Upper lobe of left lung (tissue), 4 donors: ENCODE results near the gene SAMSN1.

Experiments used
- POLR2AphosphoS5 ChIP-seq, 2 donors: sonication (generic); formaldehyde crosslinking; IDR thresholded peaks; one replicate each; pipeline ENCODE4 v1.5.1; 2017; ENCODE audit warnings: antibody characterized with exemption in 2 of 2
- TF ChIP-seq, protein P1 (sequence below), 6 experiments: fragments of 450-650 bp in 4 of 6; fragments of 200-600 bp in 2 of 6; sonication (generic) in 2 of 6; IDR thresholded peaks; one replicate each; pipeline ENCODE4 v1.5.1; 2016 to 2019; ENCODE audit warnings: antibody characterized with exemption in 6 of 6

DNA sequence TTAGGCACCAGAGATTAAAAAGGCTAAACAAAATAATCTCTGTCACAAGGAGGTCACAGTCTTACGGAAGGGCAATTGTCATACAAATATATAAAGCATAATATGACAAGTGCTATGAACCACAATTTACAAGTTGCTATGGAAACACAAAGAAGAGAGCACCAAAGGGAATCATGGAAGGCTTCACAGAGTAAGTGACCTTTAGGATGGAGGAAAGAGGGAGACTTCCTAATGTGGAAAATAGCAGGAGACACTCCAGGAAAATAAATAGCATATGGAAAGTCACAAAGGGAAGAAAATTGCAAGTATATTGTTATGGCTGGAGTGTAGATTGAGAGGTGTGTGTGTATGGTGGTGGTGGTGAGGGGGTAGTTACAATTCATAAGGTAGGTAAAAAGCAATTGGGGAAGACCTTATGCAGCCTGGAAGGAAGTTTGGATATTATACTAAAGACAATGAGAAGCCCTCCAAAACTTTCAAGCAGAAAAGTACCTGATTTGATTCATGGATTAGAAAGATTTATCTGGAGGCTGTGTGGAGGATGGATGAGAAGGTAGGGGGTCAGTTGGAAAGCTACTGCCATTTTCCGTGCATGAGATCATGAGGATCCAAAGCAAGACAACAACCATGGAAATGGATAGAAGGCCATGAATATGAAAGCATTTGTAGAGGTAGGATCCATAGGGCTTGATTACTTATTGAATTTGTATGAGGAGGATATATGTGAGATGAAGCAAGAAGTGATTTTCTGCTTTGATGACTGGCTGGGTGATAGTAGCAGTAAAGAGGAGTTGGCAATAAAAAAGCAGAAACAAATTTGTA is 61.7 kb downstream of the SAMSN1 start:
- TF ChIP-seq POLR2AphosphoS5 (IDR thresholded peaks at IDR 0.05), result no peak
- TF ChIP-seq, protein P1, sequence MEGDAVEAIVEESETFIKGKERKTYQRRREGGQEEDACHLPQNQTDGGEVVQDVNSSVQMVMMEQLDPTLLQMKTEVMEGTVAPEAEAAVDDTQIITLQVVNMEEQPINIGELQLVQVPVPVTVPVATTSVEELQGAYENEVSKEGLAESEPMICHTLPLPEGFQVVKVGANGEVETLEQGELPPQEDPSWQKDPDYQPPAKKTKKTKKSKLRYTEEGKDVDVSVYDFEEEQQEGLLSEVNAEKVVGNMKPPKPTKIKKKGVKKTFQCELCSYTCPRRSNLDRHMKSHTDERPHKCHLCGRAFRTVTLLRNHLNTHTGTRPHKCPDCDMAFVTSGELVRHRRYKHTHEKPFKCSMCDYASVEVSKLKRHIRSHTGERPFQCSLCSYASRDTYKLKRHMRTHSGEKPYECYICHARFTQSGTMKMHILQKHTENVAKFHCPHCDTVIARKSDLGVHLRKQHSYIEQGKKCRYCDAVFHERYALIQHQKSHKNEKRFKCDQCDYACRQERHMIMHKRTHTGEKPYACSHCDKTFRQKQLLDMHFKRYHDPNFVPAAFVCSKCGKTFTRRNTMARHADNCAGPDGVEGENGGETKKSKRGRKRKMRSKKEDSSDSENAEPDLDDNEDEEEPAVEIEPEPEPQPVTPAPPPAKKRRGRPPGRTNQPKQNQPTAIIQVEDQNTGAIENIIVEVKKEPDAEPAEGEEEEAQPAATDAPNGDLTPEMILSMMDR (IDR thresholded peaks at IDR 0.05), result no peak
